WI38 (cell line): ENCODE results near the gene DEGS2.

Experiments used
- H3K4me3 ChIP-seq: 2 replicates; pipeline ENCODE4 v1.5.1; 2011; ENCODE audit warnings: low read depth, mild to moderate bottlenecking, control low read depth, low read length
- CTCF ChIP-seq: IDR thresholded peaks from 2 replicates; pipeline ENCODE4 v1.5.1; 2012; ENCODE audit warnings: low read depth, mild to moderate bottlenecking, control low read depth, low read length

Gene DEGS2

GRCh38 chr14:100140452-100141078 is 18.9 kb downstream of the DEGS2 start:
- TF ChIP-seq CTCF: no peak
- no peak overlapping the region for H3K4me3 ChIP-seq

GRCh38 chr14:100138955-100139354 is 20.5 kb downstream of the DEGS2 start:
- no peak for TF ChIP-seq CTCF
- no peak overlapping the region for H3K4me3 ChIP-seq

GRCh38 chr14:100138082-100138787 is 21.2 kb downstream of the DEGS2 start:
- TF ChIP-seq CTCF: no peak
- H3K4me3 ChIP-seq: no peak overlapping the region

- H3K4me3 ChIP-seq: no peak overlapping the region
- no peak for TF ChIP-seq CTCF
Measured at GRCh38 chr14:100137173-100137572, 22.3 kb downstream of the DEGS2 start.

- no peak for TF ChIP-seq CTCF
Measured at GRCh38 chr14:100135784-100136183, 23.7 kb downstream of the DEGS2 start.

GRCh38 chr14:100135073-100135472 is 24.4 kb downstream of the DEGS2 start:
- no peak overlapping the region for H3K4me3 ChIP-seq
- TF ChIP-seq CTCF: no peak

More at GRCh38 chr14:100135784-100136183, 23.7 kb downstream of the DEGS2 start:
- H3K4me3 ChIP-seq: no peak overlapping the region

- no peak for TF ChIP-seq CTCF
- H3K4me3 ChIP-seq: no peak overlapping the region
Measured at GRCh38 chr14:100134586-100134985, 24.9 kb downstream of the DEGS2 start.
